GM21619 (cell line): Measurements from ENCODE around the gene ITIH1.

Experiments used
- ATAC-seq: cut with Tn5 transposase; IDR thresholded peaks from one replicate; pipeline ENCODE4 v1.9.1; 2021; ENCODE audit not compliant: unreplicated experiment

Gene ITIH1

DNA sequence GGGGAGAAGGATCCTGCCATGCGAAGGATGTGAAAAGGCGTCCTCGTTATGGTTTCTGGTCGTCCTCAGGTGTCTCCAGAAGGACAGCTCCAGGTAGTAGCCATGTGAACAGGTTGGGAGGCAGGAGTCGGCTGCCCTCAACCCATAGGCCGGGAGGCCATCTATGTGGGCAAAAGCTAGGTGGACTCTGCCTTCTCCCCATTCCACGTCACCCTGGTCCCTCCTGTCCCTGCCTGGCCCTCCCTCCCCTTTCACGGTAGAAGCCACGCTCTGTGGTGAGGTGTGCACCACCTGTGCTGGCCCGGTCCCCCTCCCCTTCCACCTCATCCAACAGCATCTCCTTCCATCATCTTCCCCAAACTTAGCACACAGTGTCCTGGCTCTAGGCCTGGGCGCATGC lies 33.5 kb downstream of the ITIH1 start:
- ATAC-seq, result no peak

DNA sequence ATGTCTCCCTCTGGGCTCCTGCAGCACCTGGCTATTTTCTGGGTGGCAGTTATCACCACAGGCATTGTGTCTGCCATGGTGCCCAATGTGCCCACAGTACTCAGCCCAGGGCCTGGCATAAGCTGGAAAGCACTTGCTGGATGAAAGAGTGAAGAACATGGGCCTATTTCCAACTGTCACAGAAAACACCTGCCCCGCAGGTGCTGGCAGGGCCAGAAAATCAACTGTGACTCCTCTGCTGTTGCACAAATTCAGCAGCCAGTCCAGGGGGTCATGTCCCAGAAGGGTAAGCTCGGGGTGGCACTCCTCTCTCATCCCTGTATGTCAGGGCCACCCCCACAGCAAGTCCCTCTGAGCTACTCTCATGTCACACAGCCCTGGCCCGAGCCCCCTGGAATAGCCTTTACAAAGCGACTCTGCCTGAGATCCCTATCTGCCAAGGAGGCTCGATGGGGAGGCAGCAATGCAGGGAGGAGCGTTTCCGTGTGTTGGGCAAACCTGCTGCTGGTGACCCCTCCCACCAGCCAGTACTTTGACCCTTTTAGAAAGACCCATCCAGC lies 34.1 kb downstream of the ITIH1 start:
- ATAC-seq, result no peak

DNA sequence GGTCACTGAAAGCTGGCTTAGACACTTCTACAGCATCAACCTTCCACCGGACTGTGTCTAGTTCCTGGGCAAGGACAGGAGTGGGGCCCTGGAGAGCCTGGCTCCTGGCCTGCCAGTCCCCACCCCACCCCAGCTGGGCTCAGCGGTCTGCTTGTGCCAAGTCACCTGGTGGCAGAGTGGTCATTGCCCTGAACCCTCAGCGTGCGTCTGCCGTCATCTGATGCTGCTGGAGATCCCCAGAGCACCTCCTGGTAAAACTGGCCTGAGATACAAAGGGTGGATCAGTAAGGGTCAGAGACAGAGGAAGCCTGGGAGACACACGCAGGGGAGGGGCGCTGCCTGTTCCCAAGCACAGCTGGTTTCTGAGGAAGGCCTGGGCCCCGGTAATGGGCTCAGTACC lies 36.4 kb downstream of the ITIH1 start:
- ATAC-seq, result no peak

DNA sequence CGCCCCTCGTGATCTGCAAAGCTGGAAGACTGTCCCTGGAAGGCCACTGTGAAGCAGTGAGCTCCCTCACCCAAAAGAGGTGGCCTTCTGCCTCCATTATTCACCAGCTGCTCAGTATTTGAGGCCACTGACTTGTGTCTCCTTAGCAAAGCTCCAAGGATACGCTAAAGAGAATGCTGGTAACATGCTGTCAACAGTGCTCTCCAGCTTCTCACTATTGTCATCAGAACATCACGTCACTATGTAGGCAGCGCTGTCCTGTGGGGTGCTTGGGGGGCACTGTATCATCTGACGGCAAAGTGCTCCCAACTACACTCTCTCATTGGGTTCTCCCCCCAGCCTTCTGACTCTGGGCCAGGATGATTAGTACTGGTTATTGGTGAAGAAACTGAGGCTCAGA lies 38.8 kb downstream of the ITIH1 start:
- ATAC-seq, result no peak

DNA sequence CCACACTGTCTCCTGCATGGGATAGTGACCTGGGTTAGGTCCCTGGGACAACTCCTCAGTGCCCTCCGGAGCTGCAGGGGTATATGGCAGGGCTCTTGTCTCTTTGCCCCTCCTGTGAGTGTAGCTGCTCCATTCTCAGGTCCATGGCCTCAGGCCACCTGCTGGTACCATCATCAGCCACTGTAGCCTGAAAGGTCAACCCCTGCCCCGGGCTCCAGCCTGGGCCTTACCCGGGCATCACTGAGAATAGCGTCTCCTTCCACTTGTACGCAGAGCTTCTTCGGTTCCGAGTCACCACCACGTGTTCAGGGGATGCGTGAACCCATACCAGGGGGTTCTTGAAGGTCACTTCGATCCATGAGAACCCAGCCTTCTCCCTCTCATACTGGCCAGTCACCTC lies 39.3 kb downstream of the ITIH1 start:
- ATAC-seq, result no peak

- ATAC-seq, result no peak
These were observed 39.8 kb downstream of the ITIH1 start for GRCh38 chr3:52817221-52817620.

GRCh38 chr3:52817860-52818259 lies 40.5 kb downstream of the ITIH1 start:
- ATAC-seq, result no peak

DNA sequence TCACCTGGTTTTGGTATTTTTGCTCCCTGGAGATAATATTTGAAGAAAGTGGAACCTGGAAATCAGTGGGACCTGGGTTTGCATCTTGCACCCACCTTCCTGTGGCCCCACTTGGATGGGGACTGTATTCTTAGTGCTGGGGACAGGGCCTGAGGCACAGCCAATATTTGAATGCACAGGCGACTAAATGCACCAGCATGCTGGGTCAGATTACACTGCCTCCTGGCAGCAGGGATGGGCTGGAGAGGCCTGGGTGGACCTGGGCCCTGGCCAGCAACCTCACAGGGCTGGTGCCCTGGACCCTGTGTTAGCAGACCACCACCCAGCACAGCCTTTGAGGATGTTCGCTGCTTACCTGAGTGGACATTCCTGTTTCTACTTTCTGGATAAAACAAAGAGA lies 42.5 kb downstream of the ITIH1 start:
- no peak for ATAC-seq

GRCh38 chr3:52820736-52821135 lies 43.3 kb downstream of the ITIH1 start:
- ATAC-seq, result no peak

- no peak for ATAC-seq
These were observed 45.0 kb downstream of the ITIH1 start for GRCh38 chr3:52822363-52822762.

- ATAC-seq, result no peak
These were observed 46.6 kb downstream of the ITIH1 start for GRCh38 chr3:52824037-52824436.

GRCh38 chr3:52827441-52827840 lies 50.0 kb downstream of the ITIH1 start:
- ATAC-seq, result no peak

DNA sequence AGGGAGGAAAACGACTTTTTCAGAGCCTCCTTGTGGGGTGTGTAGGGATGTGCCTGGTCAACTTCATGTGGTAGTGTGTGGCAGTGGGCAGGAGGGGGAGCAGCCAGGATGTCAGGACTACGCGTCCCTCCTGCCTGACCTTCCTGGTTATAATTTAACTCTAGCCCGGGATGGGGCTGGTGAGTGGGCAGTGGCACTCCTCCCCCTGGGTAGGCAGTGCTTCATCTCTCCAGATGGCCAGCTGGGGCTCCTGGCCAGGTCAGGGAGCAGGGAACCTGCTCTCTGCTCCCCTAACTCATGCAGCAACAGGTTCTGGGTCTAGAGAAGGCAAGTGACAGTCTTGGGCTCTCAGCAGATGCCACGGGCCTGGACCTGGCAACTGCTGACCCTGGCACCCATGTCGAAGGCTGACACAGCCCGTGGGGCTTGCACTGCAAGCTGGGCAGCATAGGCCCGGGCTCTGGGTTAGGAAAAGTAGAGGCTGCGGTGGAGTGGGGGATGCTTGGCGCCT lies 50.5 kb downstream of the ITIH1 start:
- no peak for ATAC-seq

DNA sequence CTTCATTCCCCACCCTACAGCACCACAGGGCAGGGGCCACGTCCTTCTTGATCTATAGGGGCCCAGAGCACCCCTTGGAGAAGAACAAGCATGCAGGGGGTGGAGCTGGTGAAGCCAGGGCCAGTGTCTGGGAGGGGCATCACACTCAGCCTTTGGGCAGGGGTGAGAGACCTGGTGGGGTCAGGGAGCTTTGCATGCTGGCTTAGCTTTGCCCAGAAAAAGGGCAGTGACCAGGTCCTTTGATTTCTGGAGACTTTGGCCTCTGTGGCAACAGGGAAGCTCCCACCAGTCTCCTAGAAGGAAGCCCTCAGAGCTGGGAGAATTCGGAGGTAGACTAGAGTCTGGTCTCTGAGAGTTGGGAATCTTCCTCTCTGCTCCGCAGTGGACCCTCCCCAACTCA lies 52.1 kb downstream of the ITIH1 start:
- ATAC-seq, result no peak

DNA sequence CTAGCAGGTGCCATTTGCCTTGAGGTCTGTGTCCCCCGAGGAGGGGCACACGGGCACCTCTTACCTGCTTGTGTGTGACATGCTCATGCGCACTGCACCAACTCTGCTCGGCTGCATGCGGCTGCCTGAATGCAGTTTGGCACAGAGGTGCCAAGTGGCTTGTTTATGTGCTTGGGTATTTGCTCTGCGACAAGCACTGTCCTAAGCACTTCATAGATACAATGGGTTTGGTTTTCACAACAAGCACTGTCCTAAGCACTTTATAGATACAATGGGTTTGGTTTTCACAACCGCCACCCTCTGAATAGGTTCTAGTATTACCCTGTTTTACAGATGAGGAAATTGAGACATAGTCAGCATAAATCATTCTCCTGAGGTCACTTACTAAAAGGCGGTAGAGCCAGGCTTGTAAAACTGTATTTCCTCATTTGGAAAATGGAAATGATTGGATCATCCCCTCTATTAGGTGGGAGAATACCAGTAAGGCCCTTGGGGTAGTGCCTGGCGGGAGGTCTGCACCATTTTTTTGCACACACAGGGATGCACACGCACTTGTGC lies 52.6 kb downstream of the ITIH1 start:
- no peak for ATAC-seq

DNA sequence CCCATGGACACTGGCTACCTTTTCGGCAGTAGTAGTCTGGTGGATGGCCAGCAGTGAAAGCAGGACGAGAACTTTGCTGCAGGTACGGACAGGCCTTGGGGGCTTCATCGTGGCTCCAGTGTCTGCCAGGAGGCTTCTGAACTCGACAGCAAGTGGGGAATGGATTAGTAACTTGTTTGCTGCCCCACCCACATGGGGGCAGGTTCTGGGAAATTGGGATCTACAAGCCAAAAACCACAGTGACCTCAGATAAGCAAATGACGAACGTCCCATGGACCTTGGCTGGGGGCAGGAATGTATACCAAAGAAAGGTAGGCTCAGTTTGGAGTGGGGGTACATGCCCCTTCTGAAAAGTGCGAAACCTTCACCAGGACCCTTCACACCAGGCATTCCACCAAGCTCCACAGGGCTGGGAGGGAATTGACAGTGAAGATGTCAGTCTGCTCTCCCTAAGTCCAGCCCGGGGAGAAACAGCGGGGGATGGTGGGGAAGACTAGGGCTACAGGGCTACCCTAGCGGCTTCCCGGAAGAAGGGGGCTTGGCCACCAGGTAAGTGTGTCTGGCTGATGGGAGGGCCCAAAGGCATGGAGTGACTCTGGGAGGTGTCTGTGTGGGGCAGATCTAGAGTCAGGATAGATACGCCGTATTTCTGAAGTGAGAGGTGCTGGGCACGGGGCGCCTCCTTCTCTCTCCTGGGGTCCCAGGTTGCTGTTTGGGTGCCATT lies 53.3 kb downstream of the ITIH1 start, which contains the start of gene ITIH4:
TSS of gene ITIH4 (minus strand) at position 138 of the 724 bp plus-strand sequence. CDS start at position 108, 30 bp downstream.
- no peak for ATAC-seq

GRCh38 chr3:52831500-52832301 lies 54.3 kb downstream of the ITIH1 start:
- no peak for ATAC-seq

- ATAC-seq, result no peak
These were observed 55.8 kb downstream of the ITIH1 start for GRCh38 chr3:52833202-52833601.

- ATAC-seq, result no peak
These were observed 57.6 kb downstream of the ITIH1 start, which contains the start of gene MUSTN1 for GRCh38 chr3:52834871-52835501. MUSTN1 (minus strand) TSS chr3:52835019; CDS start chr3:52834948, 71 bp downstream.

DNA sequence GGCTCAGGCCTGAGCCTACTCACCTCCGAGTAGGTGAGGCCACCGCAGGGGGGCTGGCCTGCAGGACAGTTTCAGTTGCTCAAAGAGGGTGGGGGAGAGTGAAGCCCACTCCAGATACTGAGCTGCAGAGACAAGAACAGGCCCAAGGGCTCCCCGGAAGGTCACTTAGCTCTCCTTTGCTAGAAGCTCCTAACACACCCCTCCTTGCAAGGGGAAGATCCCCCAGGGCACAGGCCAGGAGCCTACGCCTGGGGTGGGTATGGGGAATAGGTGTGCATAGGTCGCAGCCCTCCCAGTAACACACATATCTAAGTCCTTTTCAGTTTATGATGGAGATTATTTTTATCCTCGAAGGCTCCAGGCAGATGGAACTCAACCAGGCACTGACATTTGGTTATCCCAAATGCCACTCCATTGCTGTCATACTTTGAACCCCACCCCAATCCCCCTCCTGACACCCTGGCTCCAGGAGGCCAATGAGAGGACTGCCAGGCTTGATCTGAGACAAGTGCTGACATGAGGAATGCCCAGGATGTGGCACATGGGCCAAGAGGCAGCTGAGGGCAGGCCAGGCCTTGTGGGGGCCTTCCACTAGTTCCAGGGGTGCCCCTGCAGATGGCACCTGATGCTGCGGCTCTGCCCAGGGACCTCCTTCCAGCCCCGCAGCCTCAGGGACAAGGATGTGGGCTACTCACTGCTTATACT lies 58.5 kb downstream of the ITIH1 start:
- ATAC-seq, result no peak
